Activated CD8-positive, alpha-beta memory T cell treated with anti-CD3 and anti-CD28 coated beads for 36 hours (primary cell): ENCODE measurements around the gene S100A2. TPM values are rescaled to one million over a fixed set of nuclear protein-coding genes. Genes with fewer than 3 reads are reported as not detected.

Experiments
- CTCF ChIA-PET: fragments of 350-600 bp; sonication (Branson Sonifier 250); formaldehyde crosslinking; loops from one replicate; lab custom pipeline; 2021; ENCODE audit warnings: antibody characterized with exemption; lab: Charles Lee
- POLR2A ChIA-PET: fragments of 350-600 bp; sonication (Branson Sonifier 250); formaldehyde crosslinking; loops from one replicate; lab custom pipeline; 2021; ENCODE audit warnings: antibody characterized with exemption; lab: Charles Lee
- total RNA-seq, 2 experiments: library from RNA; stranded (reverse); gene quantifications; one replicate each; pipeline ENCODE4 v1.2.3, GENCODE V29; 2021

The S100A2 gene
- total RNA-seq, 2 experiments from 2014 or later: 1.2 to 1.6 TPM

GRCh38 chr1:153541641-153542590 is 23.7 kb downstream of the S100A2 start:
- ChIA-PET CTCF (interaction anchor here (1.8 to 4.5 kb wide), 3 partner anchors 8 to 27 kb away, joined by 5 to 66 read pairs (median 17); partner anchors contain the start of gene S100A6), POLR2A (no interaction called here)

- ChIA-PET CTCF (interaction anchor here (0.7 to 2.6 kb wide), 3 partner anchors 9 to 28 kb away, joined by 3 to 17 read pairs (median 5); no protein-coding TSS in a partner anchor), POLR2A (interaction anchor here (1.4 kb wide), 1 partner anchor 10 kb away, joined by 3 read pairs; no protein-coding TSS in a partner anchor)
Measured at GRCh38 chr1:153540394-153541361, 25.0 kb downstream of the S100A2 start, which contains the start of gene S100A5. Gene S100A5, minus strand, starts transcription at chr1:153540934. Its CDS starts 743 bp downstream, at chr1:153540191.

- CTCF ChIA-PET: interaction anchor here (0.7 to 2.6 kb wide), 2 partner anchors 27 to 30 kb away, joined by 3 to 17 read pairs; no protein-coding TSS in a partner anchor
- POLR2A ChIA-PET: no interaction called here
Measured at GRCh38 chr1:153539395-153540093, 26.1 kb downstream of the S100A2 start.

DNA sequence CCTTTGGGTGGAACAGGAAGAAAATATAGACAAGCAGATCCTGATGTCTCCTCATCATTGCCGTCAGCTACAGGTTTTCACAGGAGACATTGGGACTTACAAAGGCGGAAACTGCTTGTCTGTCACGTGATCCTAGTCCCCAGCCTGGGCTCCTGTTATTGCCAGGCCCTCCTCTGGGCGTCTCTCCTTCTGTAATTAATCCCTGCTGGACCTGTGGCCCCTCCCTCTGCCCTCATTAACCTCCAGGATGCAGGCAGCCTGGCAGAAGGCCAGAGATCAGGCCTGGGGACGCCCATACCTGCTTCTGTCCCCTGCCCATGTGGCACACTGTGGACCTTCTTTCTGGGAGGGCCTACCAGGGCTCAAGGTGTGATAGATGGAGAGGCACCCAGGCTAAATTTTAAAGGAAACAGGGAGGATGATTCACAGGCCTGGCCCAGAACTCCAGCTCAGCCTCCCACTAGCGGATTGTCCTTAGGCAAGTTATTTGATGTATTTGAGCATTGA is 27.3 kb downstream of the S100A2 start:
- CTCF ChIA-PET: no interaction called here
- POLR2A ChIA-PET: no interaction called here

DNA sequence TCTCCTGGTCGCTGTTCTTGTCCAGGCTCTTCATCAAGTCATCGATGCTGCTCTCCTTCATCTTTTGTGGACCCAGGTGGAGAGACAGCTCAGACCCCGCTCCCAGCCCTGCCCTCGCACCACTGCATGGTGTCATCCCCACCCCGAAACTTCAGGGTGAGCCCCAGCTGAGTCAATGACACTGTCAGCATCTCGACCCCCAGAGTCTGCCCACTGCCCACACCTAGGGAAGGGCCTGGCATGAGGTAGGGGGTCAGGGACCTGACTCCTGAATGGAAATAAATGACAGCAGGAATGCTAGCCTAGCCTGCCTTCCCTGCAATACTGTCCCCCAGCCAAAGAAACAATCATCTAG is 28.3 kb downstream of the S100A2 start:
- ChIA-PET POLR2A (interaction anchor here (2.7 kb wide), 1 partner anchor 29 kb away, joined by 8 read pairs; no protein-coding TSS in a partner anchor), CTCF (interaction anchor here (1.2 kb wide), 1 partner anchor 31 kb away, joined by 6 read pairs; no protein-coding TSS in a partner anchor)

- POLR2A ChIA-PET: interaction anchor here (2.3 to 2.8 kb wide), 3 partner anchors 8 to 31 kb away, joined by 8 to 29 read pairs (median 9); partner anchors contain the start of gene S100A4
Measured at GRCh38 chr1:153536671-153537375, 28.8 kb downstream of the S100A2 start.

DNA sequence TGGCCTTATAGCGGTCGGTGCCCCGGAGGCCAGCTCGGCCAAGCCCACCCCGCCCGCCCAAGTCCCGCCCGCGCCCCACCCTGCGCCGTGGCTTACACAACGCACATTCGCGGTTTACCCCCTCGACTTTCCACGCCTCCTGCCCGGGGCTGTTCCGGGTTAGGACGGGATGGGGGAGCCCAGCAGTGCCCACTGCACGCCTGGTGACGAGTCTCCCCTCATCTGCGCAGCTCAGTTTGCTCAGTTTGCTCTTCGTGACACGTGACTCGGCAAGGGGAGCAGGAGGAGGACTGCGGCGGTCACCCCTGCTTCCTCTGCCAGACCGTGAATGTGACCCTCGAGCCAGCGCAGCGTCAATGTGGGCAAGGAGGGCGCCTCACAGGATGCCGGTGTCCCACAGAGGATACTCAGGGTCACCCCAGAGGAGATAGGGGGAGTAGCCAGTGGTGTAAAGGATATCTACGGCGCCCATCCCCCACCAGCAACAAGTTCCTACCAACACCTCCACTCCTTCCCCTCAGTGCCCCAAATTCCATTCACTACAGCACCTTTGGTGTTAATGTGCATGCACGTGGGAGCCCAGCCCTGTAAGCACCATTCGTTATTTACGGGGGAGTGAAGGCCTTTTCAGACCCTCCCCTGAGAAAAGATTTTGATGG is 29.5 kb downstream of the S100A2 start:
- POLR2A ChIA-PET: interaction anchor here (0.5 to 2.8 kb wide), 8 partner anchors 9 to 98 kb away, joined by 3 to 29 read pairs (median 7); partner anchors contain the start of genes CHTOP and S100A4
- CTCF ChIA-PET: interaction anchor here (1.7 to 5.6 kb wide), 6 partner anchors 8 to 98 kb away, joined by 4 to 124 read pairs (median 28); partner anchors contain the start of genes CHTOP and S100A4

More at GRCh38 chr1:153536671-153537375, 28.8 kb downstream of the S100A2 start:
- CTCF ChIA-PET: interaction anchor here (1.2 to 5.5 kb wide), 4 partner anchors 8 to 98 kb away, joined by 6 to 66 read pairs (median 10); partner anchors contain the start of genes CHTOP and S100A4

- POLR2A ChIA-PET: interaction anchor here (0.5 to 2.8 kb wide), 9 partner anchors 9 to 99 kb away, joined by 3 to 29 read pairs (median 6); partner anchors contain the start of genes CHTOP and S100A4
- CTCF ChIA-PET: interaction anchor here (1.7 to 5.6 kb wide), 6 partner anchors 9 to 99 kb away, joined by 4 to 124 read pairs (median 28); partner anchors contain the start of genes CHTOP and S100A4
Measured at GRCh38 chr1:153535242-153536011, 30.2 kb downstream of the S100A2 start, which contains the start of gene S100A6. Gene S100A6, minus strand, starts transcription at chr1:153535991. Its CDS starts 652 bp downstream, at chr1:153535339.

DNA sequence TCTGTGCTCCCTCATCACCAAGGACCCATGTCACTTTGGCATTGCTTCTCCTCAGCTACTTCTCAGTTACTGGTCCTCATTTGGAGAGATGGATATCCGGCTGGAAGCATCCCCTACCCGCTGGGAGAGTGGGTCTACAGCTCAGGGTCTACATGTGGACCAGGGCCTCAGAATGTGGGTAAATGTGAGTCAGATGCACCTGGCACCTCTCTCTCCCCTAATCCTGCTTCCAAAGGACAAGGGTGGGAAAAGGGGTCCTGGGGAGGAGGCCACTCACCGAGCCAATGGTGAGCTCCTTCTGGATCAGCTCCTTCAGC is 30.8 kb downstream of the S100A2 start:
- CTCF ChIA-PET: interaction anchor here (1.7 to 5.6 kb wide), 6 partner anchors 9 to 100 kb away, joined by 4 to 124 read pairs (median 28); partner anchors contain the start of genes CHTOP and S100A4
- POLR2A ChIA-PET: interaction anchor here (0.6 to 2.8 kb wide), 6 partner anchors 10 to 99 kb away, joined by 3 to 29 read pairs (median 8); partner anchors contain the start of genes CHTOP and S100A4

DNA sequence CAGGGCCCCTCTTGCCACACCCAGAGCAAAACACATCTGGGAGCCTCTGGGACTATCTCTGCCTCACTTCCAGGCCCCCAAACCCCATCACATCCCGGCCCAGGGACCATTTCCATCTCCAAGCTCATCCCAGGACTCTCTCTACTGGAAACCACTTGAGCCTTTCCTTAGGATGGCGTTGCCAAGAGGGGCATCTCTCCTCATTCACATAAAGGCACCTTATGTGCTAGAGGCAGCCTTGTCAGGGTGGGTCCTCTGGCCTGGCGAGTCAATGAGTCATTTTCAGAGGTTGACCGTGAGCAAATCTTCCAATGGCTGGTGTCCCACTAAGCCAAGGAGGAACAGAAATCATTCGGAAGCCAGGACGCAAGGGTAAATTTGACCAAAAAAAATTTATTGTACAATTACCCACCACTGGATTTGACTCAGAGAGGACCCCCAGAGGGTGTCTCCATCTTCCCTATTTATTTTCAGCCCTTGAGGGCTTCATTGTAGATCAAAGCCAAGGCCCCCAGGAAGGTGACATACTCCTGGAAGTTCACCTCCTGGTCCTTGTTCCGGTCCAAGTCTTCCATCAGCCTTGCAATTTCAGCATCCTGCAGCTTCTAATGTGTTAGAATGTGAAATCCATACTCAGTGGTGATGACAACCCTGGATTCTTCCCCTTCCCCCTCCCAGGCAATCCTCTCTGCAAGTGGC is 31.3 kb downstream of the S100A2 start:
- ChIA-PET CTCF (interaction anchor here (1.0 to 5.6 kb wide), 7 partner anchors 10 to 100 kb away, joined by 4 to 124 read pairs (median 12); partner anchors contain the start of genes CHTOP and S100A4), POLR2A (interaction anchor here (0.6 to 3.1 kb wide), 7 partner anchors 10 to 100 kb away, joined by 3 to 29 read pairs (median 9); partner anchors contain the start of genes CHTOP and S100A4)

GRCh38 chr1:153533689-153534201 is 31.9 kb downstream of the S100A2 start:
- CTCF ChIA-PET: interaction anchor here (0.8 to 5.6 kb wide), 13 partner anchors 11 to 202 kb away, joined by 3 to 124 read pairs (median 5); partner anchors contain the start of genes S100A2 and S100A4
- POLR2A ChIA-PET: interaction anchor here (1.5 to 3.1 kb wide), 3 partner anchors 11 to 38 kb away, joined by 4 to 23 read pairs (median 4); partner anchors contain the start of gene S100A4

DNA sequence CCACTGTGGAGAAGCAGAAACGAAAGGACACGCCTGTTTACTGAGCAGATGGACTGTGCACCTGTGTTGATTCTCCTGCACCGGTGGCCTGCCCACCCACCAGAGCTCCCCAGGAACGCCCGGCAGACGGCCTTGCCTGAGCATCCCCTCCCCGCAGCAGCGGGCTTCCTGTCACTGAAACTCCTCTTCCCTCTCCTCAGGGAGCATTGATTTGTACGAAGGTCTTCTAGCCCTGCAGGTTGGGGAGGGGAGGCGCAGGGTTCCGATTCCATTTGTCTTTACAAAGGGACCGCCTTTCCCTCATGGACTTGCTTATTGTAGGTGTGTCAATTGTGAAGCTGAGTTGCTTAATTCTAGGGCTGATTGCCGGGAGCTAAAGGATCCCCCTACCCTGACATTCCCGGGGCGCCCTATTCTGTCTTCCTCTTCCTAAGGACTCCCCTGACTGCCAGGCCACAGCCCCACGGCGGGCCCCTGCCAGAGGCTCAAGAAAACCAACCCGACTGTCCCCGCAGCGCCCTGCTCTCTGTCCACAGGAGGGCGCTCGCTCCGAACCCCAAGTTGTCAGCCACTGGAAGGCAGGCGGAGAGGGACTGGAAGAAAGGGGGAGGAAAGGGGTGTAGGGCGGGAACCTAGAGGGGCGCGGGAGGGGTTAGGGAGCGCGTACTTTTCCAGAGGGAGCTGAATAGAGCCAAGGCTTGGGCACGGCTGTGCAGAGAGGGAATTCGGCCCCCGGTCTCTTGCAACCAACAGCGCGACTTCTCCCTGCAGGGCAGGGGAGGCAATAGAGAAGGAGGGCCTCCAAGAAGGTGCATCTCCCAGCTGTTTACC is 32.7 kb downstream of the S100A2 start:
- POLR2A ChIA-PET: interaction anchor here (1.4 to 3.1 kb wide), 5 partner anchors 12 to 102 kb away, joined by 4 to 23 read pairs (median 5); partner anchors contain the start of genes CHTOP and S100A4
- CTCF ChIA-PET: interaction anchor here (0.8 to 5.6 kb wide), 18 partner anchors 8 to 203 kb away, joined by 3 to 124 read pairs (median 5); partner anchors contain the start of genes S100A2, S100A4 and S100A5

GRCh38 chr1:153532181-153532580 is 33.5 kb downstream of the S100A2 start:
- ChIA-PET CTCF (interaction anchor here (0.9 to 5.6 kb wide), 11 partner anchors 9 to 45 kb away, joined by 3 to 124 read pairs (median 6); partner anchors contain the start of genes S100A2, S100A4 and S100A5), POLR2A (interaction anchor here (0.7 to 3.1 kb wide), 5 partner anchors 12 to 102 kb away, joined by 3 to 23 read pairs (median 5); partner anchors contain the start of genes CHTOP and S100A4)
